ENCODE data around the gene TLR9.

TLR9 gene

DNA sequence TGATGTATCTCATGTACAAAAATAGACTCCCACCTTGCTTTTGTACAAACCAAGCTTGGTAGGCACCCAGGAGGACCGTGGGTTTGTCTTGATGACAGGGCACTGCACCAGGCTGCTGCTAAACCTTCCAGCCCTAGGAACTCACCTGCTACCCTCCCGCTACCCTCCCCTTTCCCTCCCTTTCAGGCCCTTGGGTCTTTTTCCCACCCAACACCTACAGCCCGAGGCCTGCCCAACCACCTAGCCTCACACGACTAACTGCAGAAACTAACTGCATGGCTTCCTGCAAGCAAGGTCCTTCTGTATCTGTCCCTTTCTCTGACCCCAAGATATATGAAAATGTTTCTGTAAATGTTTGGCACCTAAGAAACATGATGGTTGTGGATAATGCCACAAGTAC is 31.2 kb upstream of the TLR9 start:
- peaks cover 90% of the 10 kb centered on the region for H3K36me3 ChIP-seq (replicated peaks)
- no peak overlapping the region for H3K27ac ChIP-seq
- TF ChIP-seq, protein P1, sequence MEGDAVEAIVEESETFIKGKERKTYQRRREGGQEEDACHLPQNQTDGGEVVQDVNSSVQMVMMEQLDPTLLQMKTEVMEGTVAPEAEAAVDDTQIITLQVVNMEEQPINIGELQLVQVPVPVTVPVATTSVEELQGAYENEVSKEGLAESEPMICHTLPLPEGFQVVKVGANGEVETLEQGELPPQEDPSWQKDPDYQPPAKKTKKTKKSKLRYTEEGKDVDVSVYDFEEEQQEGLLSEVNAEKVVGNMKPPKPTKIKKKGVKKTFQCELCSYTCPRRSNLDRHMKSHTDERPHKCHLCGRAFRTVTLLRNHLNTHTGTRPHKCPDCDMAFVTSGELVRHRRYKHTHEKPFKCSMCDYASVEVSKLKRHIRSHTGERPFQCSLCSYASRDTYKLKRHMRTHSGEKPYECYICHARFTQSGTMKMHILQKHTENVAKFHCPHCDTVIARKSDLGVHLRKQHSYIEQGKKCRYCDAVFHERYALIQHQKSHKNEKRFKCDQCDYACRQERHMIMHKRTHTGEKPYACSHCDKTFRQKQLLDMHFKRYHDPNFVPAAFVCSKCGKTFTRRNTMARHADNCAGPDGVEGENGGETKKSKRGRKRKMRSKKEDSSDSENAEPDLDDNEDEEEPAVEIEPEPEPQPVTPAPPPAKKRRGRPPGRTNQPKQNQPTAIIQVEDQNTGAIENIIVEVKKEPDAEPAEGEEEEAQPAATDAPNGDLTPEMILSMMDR (IDR thresholded peaks at IDR 0.05; ENCODE audit: low read depth, low read length, missing control alignments) = no peak
- no peak for DNase-seq
- no peak overlapping the region for H3K4me3 ChIP-seq (ENCODE audit: low read depth, low read length)
- no peaks in the 10 kb centered on the region for H3K27me3 ChIP-seq (replicated peaks)
- in situ Hi-C loops (cut with HindIII; ENCODE audit: low pct_ligation_motif_present, low sequenced_read_pairs) = no loop called here

DNA sequence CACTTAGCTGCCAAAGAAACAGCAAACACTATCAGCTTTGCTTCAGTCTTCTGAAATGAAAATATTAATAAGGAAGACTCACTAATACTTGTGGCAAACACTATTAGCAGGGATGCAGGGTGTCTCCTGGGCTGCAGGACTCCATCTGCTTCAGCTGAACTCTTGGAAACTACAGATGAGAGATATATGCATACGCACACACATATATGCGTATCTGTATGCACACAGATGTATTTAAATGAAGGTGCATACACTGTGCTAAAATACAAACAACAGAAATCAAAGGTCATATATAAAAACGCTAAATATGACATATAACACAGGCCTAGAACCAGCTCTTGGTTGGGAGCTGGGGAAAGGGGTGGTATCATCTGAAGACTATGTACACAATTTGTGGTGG is 30.7 kb upstream of the TLR9 start:
- TF ChIP-seq, protein P1 (IDR thresholded peaks at IDR 0.05; ENCODE audit: low read depth, low read length, missing control alignments) = no peak
- no peaks in the 10 kb centered on the region for H3K27me3 ChIP-seq (replicated peaks)
- no peak overlapping the region for H3K4me3 ChIP-seq (ENCODE audit: low read depth, low read length)
- H3K36me3 ChIP-seq (replicated peaks) = peaks cover 87% of the 10 kb centered on the region
- in situ Hi-C loops (cut with HindIII; ENCODE audit: low pct_ligation_motif_present, low sequenced_read_pairs) = no loop called here
- no peak overlapping the region for H3K27ac ChIP-seq
- DNase-seq = no peak

DNA sequence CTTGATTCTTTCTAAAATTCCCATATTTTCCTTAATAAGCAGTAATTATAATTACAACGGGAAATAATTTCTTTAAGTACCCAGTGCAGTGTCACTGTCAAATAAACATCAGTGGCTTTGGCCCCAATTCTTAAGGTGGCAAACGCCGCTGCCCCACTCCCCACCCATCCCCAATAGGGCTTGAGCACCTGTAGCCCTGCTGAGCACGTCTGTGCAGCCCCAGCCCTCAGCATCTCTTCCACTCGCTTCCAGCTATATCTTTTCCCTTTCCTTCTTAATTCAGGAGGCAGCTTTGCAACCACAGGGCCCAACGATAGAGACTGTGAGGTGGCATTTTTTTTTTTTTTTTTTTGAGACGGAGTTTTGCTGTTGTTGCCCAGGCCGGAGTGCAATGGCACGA is 29.2 kb upstream of the TLR9 start:
- H3K27ac ChIP-seq = no peak overlapping the region
- peaks cover 80% of the 10 kb centered on the region for H3K36me3 ChIP-seq (replicated peaks)
- in situ Hi-C loops (cut with HindIII; ENCODE audit: low pct_ligation_motif_present, low sequenced_read_pairs) = no loop called here
- H3K4me3 ChIP-seq (ENCODE audit: low read depth, low read length) = no peak overlapping the region
- no peaks in the 10 kb centered on the region for H3K27me3 ChIP-seq (replicated peaks)
- TF ChIP-seq, protein P1 (IDR thresholded peaks at IDR 0.05; ENCODE audit: low read depth, low read length, missing control alignments) = no peak
- no peak for DNase-seq

DNA sequence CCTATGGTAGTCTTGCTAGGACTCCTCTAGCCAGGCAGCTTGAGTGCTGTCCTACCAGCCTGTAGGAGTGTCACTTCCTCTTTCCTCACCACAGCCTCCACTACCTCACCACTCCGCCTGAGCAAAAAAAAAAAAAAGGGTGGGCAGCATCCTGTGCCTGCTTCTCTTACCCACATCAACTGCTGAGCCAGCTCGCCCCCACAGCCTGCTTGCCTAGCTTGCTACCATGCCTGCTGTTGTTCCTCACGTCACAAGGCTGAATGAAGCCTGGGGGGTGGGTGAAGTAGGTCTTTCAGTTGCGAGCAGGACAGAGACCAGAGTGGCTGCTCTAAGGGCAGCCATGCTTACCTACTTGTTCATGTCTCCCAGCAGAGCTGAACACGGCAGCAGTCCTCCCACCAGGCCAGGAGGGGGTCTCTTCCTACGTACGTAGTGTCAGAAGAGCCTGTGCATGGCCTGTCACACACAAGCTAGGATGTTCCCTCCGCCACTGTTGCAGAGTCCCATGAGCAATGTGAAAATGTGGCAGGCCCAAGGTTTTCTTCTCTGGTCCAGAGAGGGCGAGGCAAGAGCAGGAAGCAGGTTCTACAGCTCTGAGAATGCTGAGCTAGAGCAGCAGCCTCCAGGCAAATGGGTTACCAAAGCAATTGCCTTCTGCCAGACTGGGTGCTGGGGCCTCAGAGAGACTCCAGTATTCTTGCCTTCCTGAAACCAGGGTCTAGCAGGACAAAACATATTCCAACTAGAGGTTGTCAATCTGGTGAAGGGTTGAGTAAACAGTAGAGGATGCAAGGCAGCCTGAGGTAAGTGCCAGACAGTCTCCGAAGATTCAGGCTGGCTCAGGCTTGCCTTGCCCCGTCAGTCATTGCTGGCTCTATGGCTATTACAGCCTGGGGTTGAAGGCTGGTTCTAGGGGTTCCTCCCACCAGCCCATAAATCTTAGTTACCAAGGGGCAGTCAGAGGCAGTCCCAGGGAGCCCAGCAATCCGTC is 28.2 kb upstream of the TLR9 start:
- Histone ChIP-seq H3K27me3 (replicated peaks) (no peaks in the 10 kb centered on the region), H3K4me3 (ENCODE audit: low read depth, low read length) (no peak overlapping the region), H3K27ac (no peak overlapping the region), H3K36me3 (replicated peaks) (peaks cover 80% of the 10 kb centered on the region)
- DNase-seq = no peak
- TF ChIP-seq, protein P1 (IDR thresholded peaks at IDR 0.05; ENCODE audit: low read depth, low read length, missing control alignments) = no peak
- in situ Hi-C loops (cut with HindIII; ENCODE audit: low pct_ligation_motif_present, low sequenced_read_pairs) = no loop called here

DNA sequence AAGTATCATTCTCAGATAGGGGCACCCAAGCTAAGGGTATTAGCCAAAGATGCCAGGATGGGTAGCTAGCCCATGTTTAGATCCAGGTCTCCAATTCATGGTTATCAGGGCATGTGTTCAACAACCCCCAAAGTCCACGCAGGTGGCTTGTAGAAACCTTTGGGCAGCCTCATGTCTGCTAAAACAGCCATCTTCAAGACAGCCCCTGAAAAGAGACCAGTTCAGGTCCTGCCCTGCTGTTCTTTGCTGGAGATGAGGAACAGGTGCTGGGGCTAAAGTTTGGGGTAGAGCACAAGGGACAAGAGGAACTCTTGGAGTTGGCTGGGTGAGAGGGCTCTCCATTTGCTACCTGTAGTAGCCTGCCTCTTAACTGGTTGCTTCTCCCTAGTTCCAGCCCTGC is 24.7 kb upstream of the TLR9 start:
- DNase-seq = no peak
- Histone ChIP-seq H3K4me3 (ENCODE audit: low read depth, low read length) (no peak overlapping the region), H3K27me3 (replicated peaks) (no peaks in the 10 kb centered on the region), H3K27ac (no peak overlapping the region), H3K36me3 (replicated peaks) (peaks cover 47% of the 10 kb centered on the region)
- in situ Hi-C loops (cut with HindIII; ENCODE audit: low pct_ligation_motif_present, low sequenced_read_pairs) = no loop called here
- TF ChIP-seq, protein P1 (IDR thresholded peaks at IDR 0.05; ENCODE audit: low read depth, low read length, missing control alignments) = no peak

Measured in brain microvascular endothelial cell (primary cell).